Testis (tissue), 3 donors: ENCODE measurements around the gene RASD1. TPM values are rescaled to one million over a fixed set of nuclear protein-coding genes. Genes with fewer than 3 reads are reported as not detected.

Experiments used
- DNase-seq: peaks from one replicate; pipeline ENCODE4 v3.0.0-alpha.2; 2019
- H3K27ac ChIP-seq, 2 donors: fragments of 200-600 bp; sonication (generic); one replicate each; pipeline ENCODE4 v1.5.1; 2019
- H3K27me3 ChIP-seq: fragments of 200-600 bp; sonication (generic); one replicate; pipeline ENCODE4 v1.5.1; 2019
- H3K36me3 ChIP-seq: fragments of 200-600 bp; sonication (generic); one replicate; pipeline ENCODE4 v1.5.1; 2017; ENCODE audit warnings: low read depth; ENCODE audit errors: missing control alignments
- H3K4me1 ChIP-seq: fragments of 200-600 bp; sonication (generic); one replicate; pipeline ENCODE4 v1.5.1; 2019
- H3K4me3 ChIP-seq, 2 donors: fragments of 200-600 bp; sonication (generic); one replicate each; pipeline ENCODE4 v1.5.1; 2017 to 2019
- H3K9me3 ChIP-seq: fragments of 200-600 bp; sonication (generic); one replicate; pipeline ENCODE4 v1.5.1; 2017
- CTCF ChIP-seq, 3 experiments: fragments of 450-650 bp in 2 of 3; fragments of 200-600 bp in 1 of 3; sonication (generic) in 1 of 3; IDR thresholded peaks; one replicate each; pipeline ENCODE4 v1.5.1; 2016 to 2019; ENCODE audit warnings: antibody characterized with exemption in 3 of 3, mild to moderate bottlenecking in 2 of 3, moderate library complexity in 1 of 3
- POLR2A ChIP-seq: fragments of 450-650 bp; IDR thresholded peaks from one replicate; pipeline ENCODE4 v1.6.1; 2017; ENCODE audit warnings: antibody characterized with exemption, mild to moderate bottlenecking, moderate library complexity
- WGBS, 2 donors: methylation state at CpG; one replicate each; pipeline ENCODE4 v1.1.5; 2018; 5-methylcytosine and 5-hydroxymethylcytosine counted together
- intact Hi-C: fragments of 100-400 bp; cut with DNase I; formaldehyde crosslinking; loops from one replicate; pipeline ENCODE4 v1.15.1; 2023; ENCODE audit warnings: low total_unique reads
- polyA plus RNA-seq: library from polyadenylated mRNA; stranded (reverse); fragments of 350-450 nt; fragmentation: Illumina TruSeq; extraction: RNeasy Lipid Tissue Mini Kit (QIAGEN cat#74804); gene quantifications from one replicate; pipeline ENCODE4 v1.2.3, GENCODE V29; 2014; ENCODE audit warnings: low read depth, low replicate concordance; ENCODE audit not compliant: insufficient read depth
- total RNA-seq, 2 donors: library from RNA; depleted of rRNA; stranded (reverse); fragments of >200 nt; gene quantifications; one replicate each; pipeline ENCODE4 v1.2.3, GENCODE V29; 2016

The RASD1 gene
- total and polyA plus RNA-seq, 3 donors from 2014 or later = 50.1 to 129 (median 99.7) TPM

GRCh38 chr17:17516941-17517720, 20.9 kb upstream of the RASD1 start:
- H3K36me3 ChIP-seq = no peaks in the 10 kb centered on the region
- H3K9me3 ChIP-seq = no peaks in the 10 kb centered on the region
- WGBS, 2 donors = 79 to 94% methylated on average over 5 to 14 of the region's 14 CpGs
- DNase-seq = no peak
- no peak overlapping the region for H3K4me3 ChIP-seq
- no peaks in the 10 kb centered on the region for H3K27me3 ChIP-seq
- no peaks in the 10 kb centered on the region for H3K4me1 ChIP-seq
- H3K27ac ChIP-seq = no peak overlapping the region
- intact Hi-C loops = no loop called here
- TF ChIP-seq CTCF (IDR thresholded peaks at IDR 0.05) = no peak
- TF ChIP-seq POLR2A = no peak

- DNase-seq = no peak
- Histone ChIP-seq H3K4me1 (peaks cover 3% of the 10 kb centered on the region), H3K4me3 (no peak overlapping the region), H3K27me3 (no peaks in the 10 kb centered on the region), H3K27ac (no peak overlapping the region), H3K36me3 (no peaks in the 10 kb centered on the region), H3K9me3 (no peaks in the 10 kb centered on the region)
- intact Hi-C loops = no loop called here
- no peak for TF ChIP-seq CTCF (IDR thresholded peaks at IDR 0.05)
- no peak for TF ChIP-seq POLR2A
- WGBS, 2 donors = 74 to 78% methylated on average over 16 to 21 of the region's 21 CpGs
These were observed 20.0 kb upstream of the RASD1 start for GRCh38 chr17:17515934-17516930.

- no peak overlapping the region for H3K4me3 ChIP-seq
- H3K9me3 ChIP-seq = no peaks in the 10 kb centered on the region
- DNase-seq = no peak
- no peak overlapping the region for H3K27ac ChIP-seq
- intact Hi-C loops = no loop called here
- WGBS, 2 donors = 81 to 85% methylated on average over 15 to 21 of the region's 21 CpGs
- no peaks in the 10 kb centered on the region for H3K36me3 ChIP-seq
- peaks cover 3% of the 10 kb centered on the region for H3K4me1 ChIP-seq
- no peaks in the 10 kb centered on the region for H3K27me3 ChIP-seq
- no peak for TF ChIP-seq CTCF (IDR thresholded peaks at IDR 0.05)
- no peak for TF ChIP-seq POLR2A
These were observed 19.1 kb upstream of the RASD1 start for GRCh38 chr17:17514993-17515933.

- no peak overlapping the region for H3K4me3 ChIP-seq
- 86 to 92% methylated on average over 7 to 16 of the region's 16 CpGs for WGBS, 2 donors
- no peak for DNase-seq
- no peak overlapping the region for H3K27ac ChIP-seq
- TF ChIP-seq POLR2A (no peak), CTCF (IDR thresholded peaks at IDR 0.05) (no peak)
- peaks cover 3% of the 10 kb centered on the region for H3K4me1 ChIP-seq
- intact Hi-C loops = no loop called here
- H3K27me3 ChIP-seq = no peaks in the 10 kb centered on the region
- no peaks in the 10 kb centered on the region for H3K9me3 ChIP-seq
- H3K36me3 ChIP-seq = no peaks in the 10 kb centered on the region
These were observed 18.3 kb upstream of the RASD1 start for GRCh38 chr17:17514361-17514992.
